ENCODE measurements around the gene PANK2.

The PANK2 gene

DNA sequence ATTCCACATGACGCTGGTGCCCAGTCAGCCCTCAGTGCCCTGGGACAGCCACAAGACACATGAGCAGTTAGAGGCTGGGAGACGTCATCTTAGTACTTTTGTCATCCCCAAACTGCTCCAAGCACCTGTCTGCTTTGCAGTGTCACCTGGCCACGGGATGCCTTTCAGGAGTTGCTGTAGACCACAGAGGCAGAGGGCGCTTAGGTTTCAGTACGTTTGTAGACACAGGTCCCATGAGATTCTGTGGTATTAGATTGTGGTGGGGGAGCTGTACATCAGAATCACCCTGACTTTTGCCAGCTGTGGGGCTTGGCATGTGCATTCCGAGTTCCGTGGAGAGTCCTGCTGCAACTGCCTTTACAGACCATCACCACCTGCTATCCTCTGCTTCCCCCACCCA, 25.9 kb upstream of the PANK2 start:
- no peak overlapping the region for H3K4me3 ChIP-seq (ENCODE audit: low read depth, low read length)
- TF ChIP-seq, protein P1, sequence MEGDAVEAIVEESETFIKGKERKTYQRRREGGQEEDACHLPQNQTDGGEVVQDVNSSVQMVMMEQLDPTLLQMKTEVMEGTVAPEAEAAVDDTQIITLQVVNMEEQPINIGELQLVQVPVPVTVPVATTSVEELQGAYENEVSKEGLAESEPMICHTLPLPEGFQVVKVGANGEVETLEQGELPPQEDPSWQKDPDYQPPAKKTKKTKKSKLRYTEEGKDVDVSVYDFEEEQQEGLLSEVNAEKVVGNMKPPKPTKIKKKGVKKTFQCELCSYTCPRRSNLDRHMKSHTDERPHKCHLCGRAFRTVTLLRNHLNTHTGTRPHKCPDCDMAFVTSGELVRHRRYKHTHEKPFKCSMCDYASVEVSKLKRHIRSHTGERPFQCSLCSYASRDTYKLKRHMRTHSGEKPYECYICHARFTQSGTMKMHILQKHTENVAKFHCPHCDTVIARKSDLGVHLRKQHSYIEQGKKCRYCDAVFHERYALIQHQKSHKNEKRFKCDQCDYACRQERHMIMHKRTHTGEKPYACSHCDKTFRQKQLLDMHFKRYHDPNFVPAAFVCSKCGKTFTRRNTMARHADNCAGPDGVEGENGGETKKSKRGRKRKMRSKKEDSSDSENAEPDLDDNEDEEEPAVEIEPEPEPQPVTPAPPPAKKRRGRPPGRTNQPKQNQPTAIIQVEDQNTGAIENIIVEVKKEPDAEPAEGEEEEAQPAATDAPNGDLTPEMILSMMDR (IDR thresholded peaks at IDR 0.05; ENCODE audit: low read depth, low read length): no peak

DNA sequence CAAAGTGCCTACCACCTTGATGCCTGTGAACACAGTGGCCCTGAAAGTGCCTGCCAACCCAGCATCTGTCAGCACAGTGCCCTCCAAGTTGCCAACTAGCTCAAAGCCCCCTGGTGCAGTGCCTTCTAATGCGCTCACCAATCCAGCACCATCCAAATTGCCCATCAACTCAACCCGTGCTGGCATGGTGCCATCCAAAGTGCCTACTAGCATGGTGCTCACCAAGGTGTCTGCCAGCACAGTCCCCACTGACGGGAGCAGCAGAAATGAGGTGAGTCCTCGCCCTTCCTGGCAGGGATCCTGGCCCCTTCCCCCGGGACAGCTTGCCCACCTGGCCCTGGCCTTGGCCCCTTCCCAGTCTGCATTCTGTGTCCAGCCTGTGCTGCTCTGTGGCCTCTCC, 24.7 kb upstream of the PANK2 start:
- no peak overlapping the region for H3K4me3 ChIP-seq (ENCODE audit: low read depth, low read length)
- TF ChIP-seq, protein P1 (IDR thresholded peaks at IDR 0.05; ENCODE audit: low read depth, low read length): no peak

DNA sequence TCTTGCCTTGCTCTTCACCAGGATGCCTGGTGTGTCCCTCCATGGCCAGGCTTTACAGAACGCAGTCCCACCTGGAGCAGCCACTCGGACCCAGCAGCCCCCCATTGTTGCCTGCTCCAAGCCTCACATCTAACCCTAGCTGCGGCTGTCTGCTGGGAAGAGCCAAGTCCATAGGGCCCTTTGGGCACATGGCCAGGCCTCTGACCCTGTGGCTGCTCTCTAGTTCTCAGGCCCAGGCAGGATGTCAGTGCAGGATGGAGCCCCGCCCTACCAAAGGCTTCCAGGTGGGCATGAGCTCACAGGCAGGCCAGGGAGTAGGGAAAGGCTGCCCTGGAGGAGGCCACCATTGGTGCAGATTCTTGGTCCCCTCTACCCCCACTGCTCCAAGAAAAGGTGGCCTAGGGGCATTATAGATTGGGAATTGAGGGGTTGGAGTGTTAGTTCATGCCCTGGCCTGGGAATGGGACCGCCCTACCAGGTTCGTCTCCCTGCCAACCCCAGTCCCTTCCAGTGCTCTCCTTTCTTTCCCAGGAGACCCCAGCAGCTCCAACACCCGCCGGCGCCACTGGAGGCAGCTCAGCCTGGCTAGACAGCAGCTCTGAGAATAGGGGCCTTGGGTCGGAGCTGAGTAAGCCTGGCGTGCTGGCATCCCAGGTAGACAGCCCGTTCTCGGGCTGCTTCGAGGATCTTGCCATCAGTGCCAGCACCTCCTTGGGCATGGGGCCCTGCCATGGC, 23.9 kb upstream of the PANK2 start:
- TF ChIP-seq, protein P1 (IDR thresholded peaks at IDR 0.05; ENCODE audit: low read depth, low read length): no peak

DNA sequence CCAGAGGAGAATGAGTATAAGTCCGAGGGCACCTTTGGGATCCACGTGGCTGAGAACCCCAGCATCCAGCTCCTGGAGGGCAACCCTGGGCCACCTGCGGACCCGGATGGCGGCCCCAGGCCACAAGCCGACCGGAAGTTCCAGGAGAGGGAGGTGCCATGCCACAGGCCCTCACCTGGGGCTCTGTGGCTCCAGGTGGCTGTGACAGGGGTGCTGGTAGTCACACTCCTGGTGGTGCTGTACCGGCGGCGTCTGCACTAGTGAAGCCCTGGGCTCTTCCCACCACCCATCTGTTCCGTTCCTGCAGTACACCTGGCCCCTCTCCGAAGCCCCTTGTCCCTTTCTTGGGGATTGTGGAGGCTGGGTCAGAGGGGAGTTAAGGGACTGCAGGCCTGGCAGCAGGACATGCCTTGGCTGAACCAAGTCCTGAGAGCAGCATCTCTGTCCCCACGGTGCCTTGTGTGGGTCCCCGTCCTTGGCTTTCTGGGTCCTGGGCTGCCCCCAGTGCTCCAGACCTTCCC, 23.2 kb upstream of the PANK2 start:
- TF ChIP-seq, protein P1 (IDR thresholded peaks at IDR 0.05; ENCODE audit: low read depth, low read length): no peak
- no peak overlapping the region for H3K4me3 ChIP-seq (ENCODE audit: low read depth, low read length)

More for the DNA sequence above, 23.9 kb upstream of the PANK2 start:
- no peak overlapping the region for H3K4me3 ChIP-seq (ENCODE audit: low read depth, low read length)

DNA sequence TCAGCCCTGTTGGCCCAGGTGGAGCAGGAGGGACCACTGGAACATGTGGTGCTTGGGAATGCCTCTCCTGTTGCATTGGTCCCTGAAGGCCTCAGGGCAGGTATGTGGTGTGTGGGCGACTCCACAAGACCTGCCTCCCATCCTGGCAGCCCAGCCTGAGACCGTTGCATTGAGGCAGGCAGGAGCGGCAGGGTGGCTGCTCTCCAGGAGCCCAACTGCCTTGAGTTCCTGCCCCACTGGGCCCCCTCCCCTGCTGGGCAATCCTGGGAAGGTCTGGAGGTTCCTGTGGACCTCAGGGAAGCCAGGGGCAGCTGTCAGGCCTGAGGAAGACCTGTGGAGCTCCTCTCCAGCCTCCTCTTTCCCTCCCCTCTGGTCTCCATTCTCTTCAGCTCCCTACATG, 22.7 kb upstream of the PANK2 start:
- H3K4me3 ChIP-seq (ENCODE audit: low read depth, low read length): no peak overlapping the region
- TF ChIP-seq, protein P1 (IDR thresholded peaks at IDR 0.05; ENCODE audit: low read depth, low read length): no peak

DNA sequence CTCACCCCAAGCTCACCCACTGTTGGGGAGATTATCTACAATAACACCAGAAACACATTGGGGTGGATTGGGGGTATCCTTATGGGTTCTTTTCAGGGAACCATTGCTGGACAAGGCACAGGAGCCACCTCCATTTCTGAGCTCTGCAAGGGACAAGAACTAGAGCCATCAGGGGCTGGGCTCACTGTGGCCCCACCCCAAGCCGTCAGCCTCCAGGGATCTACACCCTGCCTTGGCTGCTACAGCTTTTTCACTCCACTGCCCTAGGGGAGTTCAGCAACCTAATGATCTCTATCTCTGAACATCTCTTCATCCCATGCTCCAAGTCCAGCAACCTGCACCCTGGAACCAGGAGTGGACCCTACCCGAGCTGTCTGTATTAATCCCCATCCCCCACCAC, 21.4 kb upstream of the PANK2 start:
- H3K4me3 ChIP-seq (ENCODE audit: low read depth, low read length): no peak overlapping the region

More for the DNA sequence above, 21.4 kb upstream of the PANK2 start:
- TF ChIP-seq, protein P1 (IDR thresholded peaks at IDR 0.05; ENCODE audit: low read depth, low read length): no peak

Measured in WI38 (cell line).